ENCODE data around the gene CYP8B1. TPM values are rescaled to one million over a fixed set of nuclear protein-coding genes. Genes with fewer than 3 reads are reported as not detected.

The CYP8B1 gene
- total RNA-seq, 6 donors from 2014 or later = 0.13 to 0.14 TPM; not detected in 4

DNA sequence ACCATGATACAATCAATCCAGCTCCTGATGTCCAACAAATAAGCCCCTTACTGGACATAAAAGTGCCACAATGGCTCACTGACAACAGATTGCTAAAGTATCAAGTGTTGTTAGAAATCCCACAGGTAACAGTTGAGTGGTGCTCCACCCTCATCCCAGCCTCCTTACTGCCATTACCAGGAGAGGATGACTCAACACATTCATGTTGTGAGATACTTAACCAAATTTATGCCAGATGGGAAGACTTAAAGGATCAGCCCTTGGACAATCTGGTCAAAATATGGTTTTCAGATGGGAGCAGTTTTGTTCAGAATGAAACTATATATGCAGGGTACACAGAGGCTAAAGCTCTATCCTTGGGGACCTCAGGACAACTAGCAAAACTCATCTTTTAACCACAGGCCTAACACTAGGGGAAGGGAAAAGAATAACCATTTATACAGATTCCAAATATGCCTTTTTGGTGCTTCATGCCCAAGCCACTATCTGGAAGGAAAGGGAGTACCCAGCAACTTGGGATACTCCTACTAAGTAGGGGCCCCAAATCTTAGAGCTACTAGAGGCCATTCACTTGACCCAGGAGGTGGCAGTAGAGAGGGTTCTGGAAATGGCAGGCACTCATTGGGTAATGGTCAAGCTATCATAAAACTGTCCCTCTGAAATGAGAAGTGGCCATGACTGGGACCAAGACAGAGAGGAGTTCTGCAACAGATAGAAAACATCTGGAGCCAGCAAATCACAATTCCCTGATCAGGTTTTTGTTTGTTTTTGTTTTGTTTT lies 23.4 kb upstream of the CYP8B1 start:
- Histone ChIP-seq H3K4me3 (no peak overlapping the region), H3K36me3 (no peaks in the 10 kb centered on the region), H3K27ac (no peak overlapping the region), H3K27me3 (no peaks in the 10 kb centered on the region), H3K9me3 (no peaks in the 10 kb centered on the region), H3K4me1 (peaks cover 0 to 4% (median 2%) of the 10 kb centered on the region in 4 donors)
- no peak for TF ChIP-seq POLR2A (IDR thresholded peaks at IDR 0.05)
- no peak for TF ChIP-seq POLR2AphosphoS5 (IDR thresholded peaks at IDR 0.05)
- TF ChIP-seq EP300 (IDR thresholded peaks at IDR 0.05) = no peak
- TF ChIP-seq, protein P1, sequence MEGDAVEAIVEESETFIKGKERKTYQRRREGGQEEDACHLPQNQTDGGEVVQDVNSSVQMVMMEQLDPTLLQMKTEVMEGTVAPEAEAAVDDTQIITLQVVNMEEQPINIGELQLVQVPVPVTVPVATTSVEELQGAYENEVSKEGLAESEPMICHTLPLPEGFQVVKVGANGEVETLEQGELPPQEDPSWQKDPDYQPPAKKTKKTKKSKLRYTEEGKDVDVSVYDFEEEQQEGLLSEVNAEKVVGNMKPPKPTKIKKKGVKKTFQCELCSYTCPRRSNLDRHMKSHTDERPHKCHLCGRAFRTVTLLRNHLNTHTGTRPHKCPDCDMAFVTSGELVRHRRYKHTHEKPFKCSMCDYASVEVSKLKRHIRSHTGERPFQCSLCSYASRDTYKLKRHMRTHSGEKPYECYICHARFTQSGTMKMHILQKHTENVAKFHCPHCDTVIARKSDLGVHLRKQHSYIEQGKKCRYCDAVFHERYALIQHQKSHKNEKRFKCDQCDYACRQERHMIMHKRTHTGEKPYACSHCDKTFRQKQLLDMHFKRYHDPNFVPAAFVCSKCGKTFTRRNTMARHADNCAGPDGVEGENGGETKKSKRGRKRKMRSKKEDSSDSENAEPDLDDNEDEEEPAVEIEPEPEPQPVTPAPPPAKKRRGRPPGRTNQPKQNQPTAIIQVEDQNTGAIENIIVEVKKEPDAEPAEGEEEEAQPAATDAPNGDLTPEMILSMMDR (IDR thresholded peaks at IDR 0.05) = no peak
- ATAC-seq (ENCODE audit: low FRiP score in 2 of 2) (no peak), DNase-seq (no peak)

- Histone ChIP-seq H3K4me3 (no peak overlapping the region), H3K9me3 (no peaks in the 10 kb centered on the region), H3K27ac (no peak overlapping the region), H3K27me3 (no peaks in the 10 kb centered on the region), H3K36me3 (no peaks in the 10 kb centered on the region), H3K4me1 (no peaks in the 10 kb centered on the region)
- DNase-seq = no peak
- TF ChIP-seq POLR2A (IDR thresholded peaks at IDR 0.05) = no peak
- TF ChIP-seq POLR2AphosphoS5 (IDR thresholded peaks at IDR 0.05) = no peak
- no peak for TF ChIP-seq EP300 (IDR thresholded peaks at IDR 0.05)
- TF ChIP-seq, protein P1 (IDR thresholded peaks at IDR 0.05) = no peak
- no peak for ATAC-seq (ENCODE audit: low FRiP score in 2 of 2)
Observed at GRCh38 chr3:42895580-42895868, 19.8 kb upstream of the CYP8B1 start.

DNA sequence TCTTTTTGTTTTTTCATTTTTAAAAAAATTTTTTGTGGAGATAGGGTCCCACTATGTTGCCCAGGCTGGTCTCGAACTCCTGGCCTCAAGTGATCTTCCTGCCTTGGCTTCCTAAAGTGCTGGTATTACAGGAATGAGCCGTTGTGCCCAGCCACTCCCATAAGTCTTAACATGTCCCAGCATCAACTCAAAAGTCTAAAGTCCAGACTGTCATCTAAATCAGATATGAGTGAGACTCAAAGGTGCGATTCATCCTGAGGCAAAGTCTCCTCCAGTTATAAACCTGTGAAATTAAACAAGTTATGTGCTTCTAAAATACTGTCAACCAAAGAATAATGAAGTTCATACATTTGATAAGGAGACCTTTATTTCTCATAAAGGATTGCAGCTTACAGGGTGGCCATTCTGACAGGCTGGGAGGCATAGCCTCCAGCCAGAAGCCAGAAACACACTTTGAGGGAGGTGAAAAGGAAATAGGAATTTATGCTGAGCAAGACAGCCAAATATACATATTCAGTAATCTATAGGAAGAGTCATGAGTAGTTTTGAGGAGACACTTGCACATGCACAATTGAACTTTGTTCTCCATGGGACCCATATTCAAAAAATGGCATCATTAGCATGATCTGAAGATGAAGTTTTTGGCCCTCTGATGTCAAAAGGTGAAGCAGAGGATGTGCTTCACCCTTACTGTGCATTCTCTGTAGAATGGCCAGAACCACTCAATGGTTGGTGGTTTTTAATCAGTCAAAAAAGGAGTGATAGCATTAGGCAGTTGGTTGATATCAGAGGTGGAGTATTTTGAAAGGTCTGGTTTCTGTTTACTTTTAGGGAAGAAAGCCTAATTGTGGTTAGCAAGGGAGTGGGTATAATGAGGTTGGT lies 19.3 kb upstream of the CYP8B1 start:
- Histone ChIP-seq H3K4me3 (no peak overlapping the region), H3K36me3 (no peaks in the 10 kb centered on the region), H3K9me3 (no peaks in the 10 kb centered on the region), H3K27ac (no peak overlapping the region), H3K27me3 (no peaks in the 10 kb centered on the region), H3K4me1 (no peaks in the 10 kb centered on the region)
- TF ChIP-seq EP300 (IDR thresholded peaks at IDR 0.05) (no peak), POLR2A (IDR thresholded peaks at IDR 0.05) (no peak), POLR2AphosphoS5 (IDR thresholded peaks at IDR 0.05) (no peak)
- TF ChIP-seq, protein P1 (IDR thresholded peaks at IDR 0.05) = no peak
- DNase-seq (no peak), ATAC-seq (ENCODE audit: low FRiP score in 2 of 2) (no peak)
- 71 to 79% methylated on average over 3 of the region's 3 CpGs for WGBS, 2 donors

- Histone ChIP-seq H3K4me3 (no peak overlapping the region), H3K36me3 (no peaks in the 10 kb centered on the region), H3K27ac (no peak overlapping the region), H3K9me3 (no peaks in the 10 kb centered on the region), H3K4me1 (no peaks in the 10 kb centered on the region), H3K27me3 (no peaks in the 10 kb centered on the region)
- no peak for TF ChIP-seq POLR2AphosphoS5 (IDR thresholded peaks at IDR 0.05)
- TF ChIP-seq POLR2A (IDR thresholded peaks at IDR 0.05) = no peak
- no peak for TF ChIP-seq EP300 (IDR thresholded peaks at IDR 0.05)
- TF ChIP-seq, protein P1 (IDR thresholded peaks at IDR 0.05) = no peak
- no peak for DNase-seq
- ATAC-seq (ENCODE audit: low FRiP score in 2 of 2) = no peak
- WGBS, 2 donors = 81 to 92% methylated on average over 1 of the region's 1 CpG
Observed at GRCh38 chr3:42892807-42893206, 17.1 kb upstream of the CYP8B1 start.
